HUES64 (cell line): ENCODE data around the gene C4orf33.
A peak's percentile ranks its signal among the peaks of the same experiment; 100 is the strongest.
"Not testable (repeated sequence)": the region's sequence is repeated elsewhere in the genome, so short reads cannot be mapped to it uniquely, and the experiment has no call there.

Source experiments
- H3K27ac ChIP-seq: 2 replicates; pipeline ENCODE4 v1.7.0; 2013; ENCODE audit warnings: low read depth, low read length, inconsistent platforms
- H3K27me3 ChIP-seq: 2 replicates; pipeline ENCODE4 v1.6.1; 2013; ENCODE audit warnings: mild to moderate bottlenecking, low read length; ENCODE audit not compliant: insufficient read depth
- H3K36me3 ChIP-seq: 2 replicates; pipeline ENCODE4 v1.6.1; 2013; ENCODE audit warnings: mild to moderate bottlenecking, low read length; ENCODE audit not compliant: insufficient read depth
- H3K4me1 ChIP-seq: 2 replicates; pipeline ENCODE4 v1.6.1; 2013; ENCODE audit warnings: mild to moderate bottlenecking, low read length, moderate library complexity; ENCODE audit not compliant: insufficient read depth
- H3K4me3 ChIP-seq: 2 replicates; pipeline ENCODE4 v1.5.1; 2013; ENCODE audit warnings: mild to moderate bottlenecking, low read length, moderate library complexity
- H3K9ac ChIP-seq: 2 replicates; pipeline ENCODE4 v1.6.1; 2013; ENCODE audit warnings: mild to moderate bottlenecking, low read depth, low read length
- H3K9me3 ChIP-seq: 2 replicates; pipeline ENCODE4 v1.6.1; 2013; ENCODE audit warnings: low read depth, low read length; ENCODE audit not compliant: insufficient read depth
- WGBS: fragments of 150-250, 120-280 bp; methylation state at CpG from one replicate; pipeline ENCODE4 v1.1.7; 2013; ENCODE audit warnings: missing lambda C conversion rate; 5-methylcytosine and 5-hydroxymethylcytosine counted together

The C4orf33 gene

DNA sequence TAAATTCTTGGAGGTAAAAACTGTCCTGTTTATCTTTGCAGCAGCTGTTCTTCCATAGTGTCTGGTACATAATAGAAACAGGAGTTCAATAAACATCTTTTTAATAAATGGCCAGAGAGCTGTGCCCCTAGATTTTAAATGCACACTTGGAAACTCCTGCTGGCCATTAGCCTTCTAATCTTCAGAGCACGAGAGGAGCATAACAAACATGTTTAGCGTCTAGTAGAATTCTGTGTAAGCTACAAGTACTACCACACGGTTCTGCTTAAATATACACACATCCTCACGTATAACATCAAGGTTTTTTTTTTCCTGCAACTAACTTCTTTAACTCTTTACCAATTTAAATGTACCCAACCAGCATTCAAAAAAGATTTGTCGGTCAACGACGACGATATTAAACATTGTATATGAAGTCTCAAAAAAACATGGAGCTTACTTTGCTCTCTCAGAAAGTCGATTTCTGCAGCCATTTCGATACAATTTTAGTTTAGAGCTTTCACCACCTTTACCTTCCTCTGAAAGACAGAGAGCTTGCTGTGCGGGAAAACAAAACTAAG is 3.2 kb upstream of the C4orf33 start:
- H3K27me3 ChIP-seq = no peaks in the 10 kb centered on the region
- H3K9me3 ChIP-seq = no peaks in the 10 kb centered on the region
- H3K27ac ChIP-seq = peak overlapping the region; percentile 92
- WGBS = 2% methylated on average over 11 of the region's 11 CpGs
- H3K9ac ChIP-seq = peak overlapping the region; percentile 88
- peaks cover 12% of the 10 kb centered on the region; the same call in 1 of the 2 replicates for H3K4me1 ChIP-seq
- H3K4me3 ChIP-seq = peak overlapping the region; percentile 85
- H3K36me3 ChIP-seq = no peaks in the 10 kb centered on the region

GRCh38 chr4:129093191-129093920 is 2.6 kb upstream of the C4orf33 start, which contains the start of gene SCLT1:
SCLT1 (minus strand) TSS chr4:129093539; CDS start chr4:129093103, 436 bp downstream.
- no peaks in the 10 kb centered on the region for H3K9me3 ChIP-seq
- H3K4me3 ChIP-seq = peak within 1 kb of the TSS; percentile 85
- H3K9ac ChIP-seq = peak within 1 kb of the TSS; percentile 88
- WGBS = under 1% methylated on average over 57 of the region's 57 CpGs
- no peaks in the 10 kb centered on the region for H3K36me3 ChIP-seq
- H3K27ac ChIP-seq = peak within 1 kb of the TSS; percentile 92
- no peaks in the 10 kb centered on the region for H3K27me3 ChIP-seq
- peaks cover 12% of the 10 kb centered on the region; the same call in 1 of the 2 replicates for H3K4me1 ChIP-seq

- H3K9ac ChIP-seq = no peak overlapping the region
- H3K9me3 ChIP-seq = no peaks in the 10 kb centered on the region
- H3K4me3 ChIP-seq = no peak overlapping the region
- H3K27me3 ChIP-seq = no peaks in the 10 kb centered on the region
- 100% methylated on average over 1 of the region's 3 CpGs for WGBS
- H3K4me1 ChIP-seq = peaks cover 12% of the 10 kb centered on the region; the same call in 1 of the 2 replicates
- no peak overlapping the region for H3K27ac ChIP-seq
- no peaks in the 10 kb centered on the region for H3K36me3 ChIP-seq
These were observed 1.6 kb upstream of the C4orf33 start for GRCh38 chr4:129094347-129094746.

GRCh38 chr4:129098531-129099001 is 2.6 kb downstream of the C4orf33 start:
- Histone ChIP-seq H3K27ac (no peak overlapping the region), H3K9ac (no peak overlapping the region), H3K4me3 (no peak overlapping the region), H3K9me3 (no peaks in the 10 kb centered on the region), H3K27me3 (no peaks in the 10 kb centered on the region), H3K4me1 (no peaks in the 10 kb centered on the region), H3K36me3 (no peaks in the 10 kb centered on the region)

- 85% methylated on average over 3 of the region's 3 CpGs for WGBS
- no peak overlapping the region for H3K4me3 ChIP-seq
These were observed 14.2 kb downstream of the C4orf33 start for GRCh38 chr4:129109965-129110824.

DNA sequence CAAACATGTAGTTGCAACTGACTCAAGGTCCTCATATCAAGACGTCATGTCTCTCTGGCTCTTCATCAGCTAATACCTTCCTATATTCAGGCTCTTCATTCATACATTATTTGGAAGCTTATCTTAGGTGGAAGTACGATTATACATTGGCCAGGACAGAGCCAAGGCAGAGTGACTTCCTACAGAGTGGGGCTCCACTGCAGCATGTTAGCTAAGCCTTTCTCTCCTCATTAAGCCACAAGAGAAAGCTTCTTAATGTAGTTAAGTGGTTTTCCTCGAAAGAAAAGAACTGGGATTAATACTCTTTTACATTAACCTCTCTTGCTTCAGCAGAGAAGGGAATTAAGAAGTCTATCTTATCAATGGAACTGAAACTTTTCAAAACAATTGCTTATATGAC is 15.0 kb downstream of the C4orf33 start:
- H3K9ac ChIP-seq = no peak overlapping the region
- WGBS = 96% methylated on average over 2 of the region's 3 CpGs

More at GRCh38 chr4:129109965-129110824, 14.2 kb downstream of the C4orf33 start:
- H3K27ac ChIP-seq = no peak overlapping the region
- no peak overlapping the region for H3K9ac ChIP-seq
- H3K4me1 ChIP-seq = peaks cover 10% of the 10 kb centered on the region
- H3K9me3 ChIP-seq = no peaks in the 10 kb centered on the region
- no peaks in the 10 kb centered on the region for H3K36me3 ChIP-seq
- H3K27me3 ChIP-seq = no peaks in the 10 kb centered on the region

DNA sequence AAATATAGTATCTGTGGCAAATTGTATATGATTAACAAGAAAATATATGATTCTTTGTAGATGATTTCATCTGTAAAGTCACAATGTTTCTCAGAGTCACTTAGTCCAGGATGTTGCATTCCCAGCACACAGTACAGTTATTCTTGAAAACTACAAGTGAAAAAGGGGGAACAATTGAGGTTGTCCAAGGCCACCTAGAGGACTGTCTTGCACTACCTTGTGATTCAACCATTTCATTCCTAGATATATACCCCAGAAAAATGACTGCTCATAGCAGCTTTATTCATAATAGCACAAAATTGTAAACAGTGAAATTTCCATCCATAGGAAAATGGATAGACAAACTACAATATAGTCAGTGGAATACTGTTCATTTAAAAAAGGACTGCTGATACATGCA is 16.0 kb downstream of the C4orf33 start:
- H3K4me1 ChIP-seq = peaks cover 10% of the 10 kb centered on the region
- no peak overlapping the region for H3K27ac ChIP-seq
- H3K27me3 ChIP-seq = no peaks in the 10 kb centered on the region
- no peak overlapping the region for H3K9ac ChIP-seq
- no peaks in the 10 kb centered on the region for H3K9me3 ChIP-seq
- no peaks in the 10 kb centered on the region for H3K36me3 ChIP-seq
- no peak overlapping the region for H3K4me3 ChIP-seq

More for the DNA sequence above, 15.0 kb downstream of the C4orf33 start:
- no peak overlapping the region for H3K27ac ChIP-seq
- peaks cover 10% of the 10 kb centered on the region for H3K4me1 ChIP-seq
- no peaks in the 10 kb centered on the region for H3K9me3 ChIP-seq
- no peak overlapping the region for H3K4me3 ChIP-seq
- no peaks in the 10 kb centered on the region for H3K27me3 ChIP-seq
- H3K36me3 ChIP-seq = no peaks in the 10 kb centered on the region

GRCh38 chr4:129113434-129113833 is 17.5 kb downstream of the C4orf33 start:
- Histone ChIP-seq H3K4me1 (peaks cover 10% of the 10 kb centered on the region), H3K9ac (no peak overlapping the region), H3K36me3 (no peaks in the 10 kb centered on the region), H3K9me3 (no peaks in the 10 kb centered on the region), H3K4me3 (no peak overlapping the region), H3K27ac (no peak overlapping the region), H3K27me3 (no peaks in the 10 kb centered on the region)
- no CpG with 5 or more reads among the region's 1 CpG for WGBS

DNA sequence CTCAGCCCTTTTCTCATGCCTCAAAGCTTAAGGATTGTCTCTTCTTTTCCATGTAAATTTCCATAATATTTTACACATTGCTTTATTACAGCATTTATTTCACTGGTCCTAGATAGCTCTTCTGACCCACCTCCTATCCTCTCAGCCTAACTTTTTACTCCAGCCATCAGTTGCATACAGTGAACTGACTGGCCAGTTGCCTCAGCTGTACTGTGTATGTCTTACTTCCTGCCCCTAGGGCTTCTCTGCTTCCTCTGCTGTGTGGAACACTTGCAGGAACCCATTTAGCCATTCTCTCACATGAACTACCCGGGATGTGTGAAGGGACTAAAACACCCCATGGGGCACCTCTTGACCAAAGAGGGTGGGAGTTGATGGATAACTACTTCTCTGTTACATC is 18.0 kb downstream of the C4orf33 start:
- Histone ChIP-seq H3K9me3 (no peaks in the 10 kb centered on the region), H3K36me3 (no peaks in the 10 kb centered on the region), H3K27me3 (no peaks in the 10 kb centered on the region), H3K27ac (no peak overlapping the region), H3K4me1 (peaks cover 10% of the 10 kb centered on the region), H3K9ac (no peak overlapping the region), H3K4me3 (no peak overlapping the region)
- 100% methylated on average over 1 of the region's 1 CpG for WGBS

DNA sequence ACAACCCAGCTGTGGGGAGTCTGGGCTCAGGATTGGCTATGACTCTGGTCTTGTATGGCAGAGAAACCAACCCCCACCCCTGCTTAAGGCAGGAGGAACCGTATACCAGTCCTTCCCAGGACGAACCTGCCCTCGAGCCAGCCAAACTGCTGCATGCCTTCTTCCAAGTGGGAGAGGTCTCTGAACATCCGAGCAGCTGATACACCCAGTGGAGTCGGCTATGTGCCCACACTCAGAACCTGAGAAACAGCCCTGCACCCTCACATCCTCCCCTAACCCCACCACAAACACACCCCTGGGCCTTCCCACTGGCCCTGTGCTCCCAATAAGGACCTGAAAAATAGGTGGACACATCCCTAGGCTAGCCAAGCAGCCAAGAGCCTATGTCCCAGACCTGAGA is 21.8 kb downstream of the C4orf33 start:
- H3K4me1 ChIP-seq = no peaks in the 10 kb centered on the region
- no peaks in the 10 kb centered on the region for H3K36me3 ChIP-seq
- no peak overlapping the region for H3K27ac ChIP-seq
- H3K4me3 ChIP-seq = no peak overlapping the region
- no peak overlapping the region for H3K9ac ChIP-seq
- 95% methylated on average over 5 of the region's 5 CpGs for whole genome bisulfite sequencing
- no peaks in the 10 kb centered on the region for H3K27me3 ChIP-seq
- H3K9me3 ChIP-seq = no peaks in the 10 kb centered on the region

- not testable (repeated sequence) for H3K9me3 ChIP-seq, H3K27ac ChIP-seq, H3K9ac ChIP-seq, H3K4me3 ChIP-seq, H3K4me1 ChIP-seq, H3K36me3 ChIP-seq, H3K27me3 ChIP-seq
- WGBS = 91% methylated on average over 5 of the region's 5 CpGs
These were observed 30.7 kb downstream of the C4orf33 start for GRCh38 chr4:129126614-129127013.
